Activated T-helper 17 cell treated with anti-CD3 and anti-CD28 coated beads, Interleukin-2, amount 50 U/mL, for 72 hours (primary cell): ENCODE data around the gene FAM47B. TPM values are rescaled to one million over a fixed set of nuclear protein-coding genes. Genes with fewer than 3 reads are reported as not detected.

ENCODE experiments used
- ATAC-seq: fragments of 150-1000 bp; cut with Tn5 transposase; replicated peaks from 2 replicates; pipeline ENCODE4 v1.10.0; 2021; ENCODE audit warnings: mild to moderate bottlenecking, moderate library complexity
- H3K27ac Mint-ChIP-seq: one replicate; pipeline ENCODE4 v1.8.0; 2022; ENCODE audit warnings: mixed read lengths
- H3K27me3 Mint-ChIP-seq: one replicate; pipeline ENCODE4 v1.8.0; 2022; ENCODE audit warnings: mixed read lengths
- H3K36me3 Mint-ChIP-seq: one replicate; pipeline ENCODE4 v1.8.0; 2022; ENCODE audit warnings: low read depth, mild to moderate bottlenecking, mixed read lengths
- H3K4me1 Mint-ChIP-seq: one replicate; pipeline ENCODE4 v1.8.0; 2022; ENCODE audit warnings: mixed read lengths
- H3K4me3 Mint-ChIP-seq: one replicate; pipeline ENCODE4 v1.8.0; 2022; ENCODE audit warnings: mild to moderate bottlenecking, mixed read lengths
- H3K9me3 Mint-ChIP-seq: one replicate; pipeline ENCODE4 v1.8.0; 2022; ENCODE audit warnings: mixed read lengths
- total RNA-seq, 2 donors: library from RNA; stranded (reverse); gene quantifications; one replicate each; pipeline ENCODE4 v1.2.3, GENCODE V29; 2022

FAM47B gene
- total RNA-seq, 2 donors from 2014 or later: not detected

GRCh38 chrX:34978171-34978570, 35.6 kb downstream of the FAM47B start:
- H3K4me3 Mint-ChIP-seq: no peak overlapping the region
- H3K9me3 Mint-ChIP-seq: no peaks in the 10 kb centered on the region
- H3K27me3 Mint-ChIP-seq: no peaks in the 10 kb centered on the region
- H3K27ac Mint-ChIP-seq: no peak overlapping the region
- H3K36me3 Mint-ChIP-seq: no peaks in the 10 kb centered on the region
- ATAC-seq: no peak
- no peaks in the 10 kb centered on the region for H3K4me1 Mint-ChIP-seq

- ATAC-seq: no peak
- H3K27me3 Mint-ChIP-seq: no peaks in the 10 kb centered on the region
- no peak overlapping the region for H3K27ac Mint-ChIP-seq
- no peaks in the 10 kb centered on the region for H3K4me1 Mint-ChIP-seq
- H3K4me3 Mint-ChIP-seq: no peak overlapping the region
- H3K9me3 Mint-ChIP-seq: no peaks in the 10 kb centered on the region
- no peaks in the 10 kb centered on the region for H3K36me3 Mint-ChIP-seq
Observed at GRCh38 chrX:34987646-34988045, 45.0 kb downstream of the FAM47B start.
